HG02642 (cell line): ENCODE measurements around the gene GINM1.

Experiments
- ATAC-seq: cut with Tn5 transposase; IDR thresholded peaks from one replicate; pipeline ENCODE4 v1.9.1; 2021; ENCODE audit warnings: mild to moderate bottlenecking; ENCODE audit not compliant: unreplicated experiment, poor library complexity

GINM1 gene, protein sequence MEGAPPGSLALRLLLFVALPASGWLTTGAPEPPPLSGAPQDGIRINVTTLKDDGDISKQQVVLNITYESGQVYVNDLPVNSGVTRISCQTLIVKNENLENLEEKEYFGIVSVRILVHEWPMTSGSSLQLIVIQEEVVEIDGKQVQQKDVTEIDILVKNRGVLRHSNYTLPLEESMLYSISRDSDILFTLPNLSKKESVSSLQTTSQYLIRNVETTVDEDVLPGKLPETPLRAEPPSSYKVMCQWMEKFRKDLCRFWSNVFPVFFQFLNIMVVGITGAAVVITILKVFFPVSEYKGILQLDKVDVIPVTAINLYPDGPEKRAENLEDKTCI

DNA sequence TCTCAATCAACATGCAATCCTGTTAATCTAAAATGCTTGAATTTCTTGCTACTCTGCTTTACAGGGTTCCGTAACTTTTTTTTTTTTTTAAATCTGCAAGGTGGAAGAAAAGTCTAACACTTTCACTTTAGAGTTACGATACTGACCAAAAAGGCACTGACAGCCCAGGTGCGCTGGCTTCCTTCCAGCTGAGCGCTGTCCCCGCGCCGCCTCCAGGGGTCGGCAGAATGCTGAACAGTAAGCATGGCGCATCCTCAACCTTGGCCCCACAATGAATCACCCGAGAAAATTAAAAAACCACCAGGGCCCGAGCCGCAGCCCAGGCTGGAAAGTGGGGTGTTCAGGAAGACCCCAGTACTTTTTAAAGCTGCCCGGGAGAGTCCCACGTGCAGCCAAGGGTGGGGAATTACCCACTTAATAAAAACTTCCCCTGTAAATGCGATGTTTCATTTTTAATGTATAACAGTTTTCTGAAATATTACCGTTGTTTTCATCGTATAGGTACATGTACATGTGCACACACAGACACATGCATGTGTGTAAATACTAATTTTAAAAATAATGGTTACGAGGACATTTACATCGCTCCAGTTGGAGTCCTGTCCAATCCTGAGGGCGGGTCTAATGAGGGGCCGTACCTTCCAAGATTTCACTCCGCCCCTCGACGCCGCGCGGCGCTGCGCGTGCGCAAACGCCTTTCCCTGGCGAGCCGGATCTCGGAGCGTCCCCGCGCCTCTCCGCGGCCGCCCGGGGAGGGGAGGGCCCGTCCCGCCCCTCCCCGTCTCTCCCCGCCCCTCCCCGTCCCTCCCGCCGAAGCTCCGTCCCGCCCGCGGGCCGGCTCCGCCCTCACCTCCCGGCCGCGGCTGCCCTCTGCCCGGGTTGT, at the start of gene GINM1:
Gene GINM1 (plus strand): TSS at position 849 of the 883 bp plus-strand sequence. CDS start 40 bp downstream, outside the sequence.
- ATAC-seq, result peak; percentile 87

DNA sequence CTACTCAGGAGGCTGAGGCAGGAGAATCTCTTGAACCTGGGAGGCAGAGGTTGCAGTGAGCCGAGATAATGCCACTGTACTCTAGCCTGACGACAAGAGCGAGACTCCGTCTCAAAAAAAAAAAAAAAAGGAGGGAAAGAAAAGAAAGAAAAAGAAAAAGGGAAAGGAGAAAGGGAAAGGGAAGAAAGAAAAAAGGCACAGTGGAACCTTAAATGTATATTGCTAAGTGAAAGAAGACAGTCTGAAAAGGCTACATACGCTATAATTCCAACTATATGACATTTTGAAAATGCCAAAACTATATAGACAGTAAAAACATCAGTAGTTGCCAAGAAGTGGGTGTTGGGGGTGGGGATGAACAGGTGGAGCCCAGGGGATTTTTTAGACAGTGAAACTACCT, 36.5 kb upstream of the GINM1 start:
- no peak for ATAC-seq

DNA sequence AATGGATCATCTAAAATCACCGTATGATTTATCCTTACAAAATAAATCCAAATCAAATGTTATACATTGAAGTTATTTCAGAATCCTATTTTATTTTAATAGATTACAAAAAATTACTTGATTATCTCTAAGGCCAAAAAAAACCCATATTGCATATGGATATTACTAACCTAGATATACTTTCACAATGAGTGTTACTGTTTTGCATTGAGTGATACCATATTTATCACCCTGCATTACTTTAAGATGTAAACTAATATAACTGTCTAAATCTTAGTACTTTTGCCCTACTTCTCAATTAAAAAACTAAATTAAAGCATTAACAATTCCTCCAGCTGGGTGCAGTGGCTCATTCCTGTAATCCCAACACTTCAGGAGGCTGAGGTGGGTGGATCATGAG, 31.4 kb upstream of the GINM1 start:
- ATAC-seq, result no peak

DNA sequence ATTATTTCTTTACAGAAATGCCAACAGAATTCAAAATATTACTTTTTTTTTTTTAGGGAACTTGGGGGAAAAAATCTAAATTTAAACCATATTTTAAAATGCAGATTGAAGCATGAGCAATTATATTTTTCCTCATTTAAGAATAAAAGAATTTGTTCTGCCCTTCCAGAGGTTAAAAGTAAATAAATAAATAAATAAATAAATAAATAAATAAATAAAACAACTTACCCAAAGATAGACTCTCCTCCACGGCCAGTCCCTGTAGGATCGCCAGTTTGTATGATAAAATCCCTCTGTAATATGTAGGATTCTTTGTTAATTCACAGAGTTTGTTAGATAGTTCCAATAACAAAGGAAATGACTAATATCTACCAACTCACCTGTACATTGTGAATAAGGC, 25.0 kb upstream of the GINM1 start:
- ATAC-seq, result no peak

DNA sequence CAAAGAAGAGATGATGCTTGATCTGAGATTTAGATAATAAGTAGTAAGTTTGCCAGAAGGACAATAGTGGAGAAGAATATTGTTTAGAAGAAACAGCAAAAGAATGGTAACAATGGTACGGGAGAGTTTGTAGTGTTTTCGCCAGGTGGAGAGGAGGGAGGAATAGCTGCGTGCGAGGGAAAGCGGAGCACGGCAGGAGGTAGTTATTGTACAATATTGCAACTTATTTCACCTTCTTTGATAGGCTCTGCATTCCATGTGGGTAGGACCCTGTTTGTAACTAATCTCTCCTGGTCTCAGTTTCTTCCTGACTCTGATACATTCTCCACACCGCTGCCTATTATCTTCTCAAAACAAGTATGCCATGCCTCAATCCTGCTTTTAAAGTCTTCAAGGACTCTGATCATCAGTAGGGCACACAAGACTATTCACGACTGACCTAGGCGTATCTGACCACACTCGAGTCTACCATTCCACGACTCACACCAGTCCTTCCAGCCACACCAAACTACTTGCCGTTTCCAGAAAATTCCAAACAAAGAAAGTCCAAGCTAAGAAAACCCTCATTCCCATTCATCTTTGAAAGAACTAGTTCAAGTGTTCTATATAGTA, 21.4 kb upstream of the GINM1 start:
- no peak for ATAC-seq

DNA sequence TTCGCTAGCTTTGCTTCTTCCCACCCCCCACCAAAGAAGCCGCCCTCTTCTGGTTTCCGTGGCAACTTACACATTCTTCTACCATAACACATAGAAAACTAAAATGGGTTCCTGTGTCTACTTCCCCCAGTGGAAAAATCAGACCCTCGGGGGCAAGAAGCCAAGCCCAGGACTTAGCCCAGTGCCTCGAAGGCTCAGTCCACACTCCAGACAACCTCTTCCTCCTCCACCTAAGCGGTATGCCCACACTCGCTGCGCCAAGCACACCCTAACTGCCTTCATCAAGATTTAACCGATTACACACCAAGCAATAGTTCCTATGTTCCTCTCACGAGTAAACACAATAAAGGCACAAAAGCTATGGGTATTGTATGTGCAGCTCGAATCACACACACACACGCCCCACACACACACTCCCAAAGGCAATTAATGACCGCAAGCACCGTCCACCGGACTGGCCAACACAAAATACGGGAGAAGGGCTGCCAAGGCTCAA, 20.9 kb upstream of the GINM1 start:
- ATAC-seq, result peak; percentile 20

DNA sequence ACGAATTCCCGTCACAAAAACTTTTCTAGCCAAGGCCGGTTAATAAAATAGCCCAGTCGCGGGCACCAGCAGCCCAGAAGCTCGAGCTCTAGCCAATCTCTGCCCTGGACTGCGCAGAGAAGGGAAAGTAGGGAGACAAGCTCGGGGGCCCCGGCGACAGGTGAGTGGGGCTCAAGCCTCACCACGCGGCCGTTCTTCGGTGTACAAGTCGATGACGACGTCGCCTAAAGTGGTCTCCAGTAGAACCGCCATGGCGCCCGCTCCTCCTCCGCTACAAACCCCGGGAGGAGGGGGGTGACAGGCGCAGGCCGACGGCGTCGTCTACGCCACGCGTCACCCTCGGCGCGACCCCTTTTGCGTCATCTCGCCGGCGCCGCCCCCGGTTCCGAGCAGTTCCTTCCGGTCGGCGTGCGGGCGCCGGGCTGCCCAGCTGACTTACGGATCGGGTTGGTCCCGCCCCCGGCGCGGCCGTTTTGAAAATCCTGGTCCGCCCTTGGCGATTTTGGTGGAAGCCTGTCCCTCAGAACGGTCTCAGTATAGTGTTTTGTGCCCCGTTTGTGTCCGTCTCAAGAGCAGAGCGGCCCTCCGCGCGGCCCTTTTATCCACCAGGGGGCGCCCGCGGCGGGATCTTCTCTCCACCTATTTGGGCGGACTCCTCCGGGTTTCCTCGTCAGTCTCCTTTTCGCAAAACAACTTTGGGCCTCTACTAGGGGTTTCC, 20.3 kb upstream of the GINM1 start, which contains the start of gene PPIL4:
Gene PPIL4 (minus strand): TSS at position 290 of the 718 bp plus-strand sequence. CDS start 38 bp downstream, at position 252.
- peak; percentile 92 for ATAC-seq

DNA sequence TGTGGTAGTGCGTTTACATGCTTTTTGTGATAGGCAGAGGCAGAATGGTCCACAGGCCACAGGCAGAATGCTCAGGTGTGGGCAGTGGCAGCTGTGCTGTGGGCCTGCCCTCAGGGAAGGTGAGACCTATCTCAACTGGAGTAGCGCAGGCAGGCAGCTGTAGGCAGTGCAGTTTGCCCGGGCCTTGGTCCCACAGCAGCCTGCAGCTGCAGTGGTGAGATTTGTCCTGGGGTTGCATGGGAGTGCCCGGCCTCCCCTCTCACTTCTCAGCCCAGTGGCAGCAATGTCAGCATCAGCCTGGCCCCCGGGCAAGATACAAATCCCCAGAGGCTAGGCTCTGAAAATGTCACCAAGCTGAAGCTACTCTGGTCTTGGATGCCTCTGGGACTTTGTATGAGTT, 14.3 kb upstream of the GINM1 start:
- no peak for ATAC-seq

DNA sequence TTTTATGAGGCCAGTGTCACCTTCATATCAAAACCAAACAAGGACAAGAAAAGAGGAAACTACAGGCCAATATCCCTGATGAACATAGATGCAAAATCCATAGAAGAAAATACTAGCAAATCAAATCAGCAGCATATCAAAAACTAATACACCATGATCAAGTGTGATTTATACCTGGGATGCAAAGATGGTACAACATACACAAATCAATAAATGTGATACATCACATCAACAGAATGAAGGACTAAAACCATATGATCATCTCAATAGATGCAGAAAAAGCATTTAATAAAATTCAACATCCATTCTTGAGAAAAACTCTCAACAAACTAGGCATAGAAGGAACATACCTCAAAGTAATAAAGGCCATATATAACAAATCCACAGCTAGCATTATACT, 8.1 kb upstream of the GINM1 start:
- ATAC-seq, result no peak

DNA sequence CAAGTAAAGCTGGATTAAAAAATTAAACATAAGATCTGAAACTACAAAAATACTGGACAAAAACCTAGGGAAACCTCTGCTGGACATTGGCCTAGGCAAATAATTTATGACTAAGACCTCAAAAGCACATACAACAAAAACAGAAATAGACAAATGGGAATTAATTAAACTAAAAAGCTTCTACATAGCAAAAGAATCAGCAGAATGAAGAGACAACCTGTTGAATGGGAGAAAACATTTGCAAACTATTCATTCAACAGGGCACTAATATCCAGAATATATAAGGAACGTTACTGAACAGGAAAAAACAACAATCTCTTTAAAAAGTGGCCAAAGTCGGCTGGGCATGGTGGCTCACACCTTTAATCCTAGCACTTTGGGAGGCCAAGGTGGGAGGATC, 6.8 kb upstream of the GINM1 start:
- no peak for ATAC-seq

DNA sequence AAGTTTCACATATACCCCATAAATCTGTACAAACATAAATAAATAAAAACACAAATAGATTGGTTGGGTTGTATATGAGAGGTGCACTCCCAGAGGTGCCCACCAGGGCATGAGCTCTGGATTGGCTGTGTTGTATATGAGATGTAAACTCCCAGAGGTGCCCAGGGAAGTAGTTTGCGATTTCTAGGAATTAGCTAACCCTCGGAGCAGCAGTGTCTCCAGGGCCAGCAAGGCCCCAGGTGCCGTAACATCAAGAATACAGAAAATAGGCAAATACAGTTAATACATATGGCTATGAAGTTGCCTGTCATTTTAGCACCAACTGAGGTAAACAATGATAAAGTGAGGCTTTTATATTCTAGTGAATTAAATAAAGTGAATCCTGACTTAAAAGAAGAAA, 5.4 kb upstream of the GINM1 start:
- no peak for ATAC-seq

DNA sequence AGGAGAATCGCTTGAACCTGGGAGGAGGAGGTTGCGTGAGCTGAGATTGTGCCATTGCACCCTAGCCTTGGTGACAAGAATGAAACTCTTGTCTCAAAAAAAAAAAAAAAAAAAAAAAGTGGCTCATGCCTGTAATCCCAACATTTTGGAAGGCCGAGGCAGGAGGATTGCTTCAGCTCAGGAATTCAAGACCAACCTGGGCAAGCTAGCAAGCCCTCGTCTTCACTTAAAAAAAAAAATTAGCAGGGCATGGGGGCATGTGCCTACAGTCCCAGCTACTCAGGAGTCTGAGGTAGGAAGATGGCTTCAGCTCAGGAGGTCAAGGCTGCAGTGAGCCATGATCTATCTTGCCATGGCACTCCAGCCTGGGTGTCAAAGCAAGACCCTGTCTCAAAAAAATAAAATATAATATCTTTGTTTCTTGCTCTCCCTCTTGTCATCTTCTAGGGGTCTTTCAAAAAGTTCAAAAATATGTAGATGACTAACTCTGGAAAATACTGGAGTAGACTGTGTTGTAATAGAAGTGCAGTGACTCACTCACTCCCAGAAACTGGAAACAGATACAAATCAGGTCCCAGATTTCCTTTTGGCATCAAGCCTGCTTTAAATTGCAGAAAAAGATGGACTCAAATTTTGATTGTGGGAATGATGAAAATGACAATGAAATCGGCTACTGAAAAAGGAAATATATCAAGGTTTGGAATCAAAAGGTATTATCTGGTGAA, 2.8 kb upstream of the GINM1 start:
- ATAC-seq, result no peak

DNA sequence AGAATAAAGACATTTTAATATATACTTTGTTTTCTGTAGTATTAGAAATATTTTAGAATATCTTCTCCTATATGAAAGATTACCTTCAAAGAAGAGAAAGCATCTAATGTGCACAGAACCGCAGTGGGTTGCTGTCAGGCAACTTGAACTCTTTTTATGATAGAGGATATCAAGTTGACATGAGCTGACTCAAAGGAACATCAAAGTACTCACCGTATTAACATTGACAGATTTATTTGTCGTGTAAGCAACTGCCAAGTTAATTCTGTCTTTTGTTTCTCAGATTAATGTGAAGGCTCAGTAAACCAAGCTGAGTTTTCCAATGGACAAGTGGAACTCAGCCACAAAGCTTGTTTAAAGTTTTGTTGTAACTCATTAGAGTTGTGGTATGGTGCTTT, 2.2 kb upstream of the GINM1 start:
- ATAC-seq, result no peak

DNA sequence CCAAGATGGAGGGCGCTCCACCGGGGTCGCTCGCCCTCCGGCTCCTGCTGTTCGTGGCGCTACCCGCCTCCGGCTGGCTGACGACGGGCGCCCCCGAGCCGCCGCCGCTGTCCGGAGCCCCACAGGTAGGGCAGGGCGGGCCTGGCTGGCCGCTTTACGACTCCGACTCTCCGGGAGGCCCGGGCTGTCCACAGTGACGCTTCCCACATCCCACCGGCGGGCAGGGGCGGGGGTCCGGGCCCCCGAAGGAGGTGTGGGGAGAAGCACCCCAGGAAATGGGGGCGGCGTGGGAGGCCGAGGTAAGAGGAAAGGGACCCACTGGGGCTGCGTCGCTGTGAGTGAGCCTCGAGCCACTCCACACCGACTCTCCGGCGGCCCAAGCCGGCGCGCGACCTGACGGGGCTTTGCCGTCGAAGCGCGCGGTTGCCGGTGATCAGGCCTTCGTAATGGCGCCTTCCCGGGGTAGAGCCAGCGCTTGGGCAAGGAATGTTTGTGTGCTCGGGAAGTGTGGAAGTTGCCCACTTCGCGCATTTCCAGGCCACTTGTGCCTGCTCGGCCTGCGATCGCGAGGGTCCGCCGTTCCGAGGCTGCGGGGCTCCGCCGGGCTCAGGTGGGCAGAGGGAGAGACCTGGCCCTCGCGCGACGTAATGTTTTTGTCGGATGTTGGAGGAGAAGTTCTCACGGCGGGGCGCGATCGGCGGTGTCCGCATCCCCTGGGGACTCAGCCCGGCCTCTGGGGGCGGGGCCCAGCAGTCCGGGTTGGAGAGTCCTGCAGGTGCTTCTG, 427 bp downstream of the GINM1 start:
- ATAC-seq, result peak; percentile 25

DNA sequence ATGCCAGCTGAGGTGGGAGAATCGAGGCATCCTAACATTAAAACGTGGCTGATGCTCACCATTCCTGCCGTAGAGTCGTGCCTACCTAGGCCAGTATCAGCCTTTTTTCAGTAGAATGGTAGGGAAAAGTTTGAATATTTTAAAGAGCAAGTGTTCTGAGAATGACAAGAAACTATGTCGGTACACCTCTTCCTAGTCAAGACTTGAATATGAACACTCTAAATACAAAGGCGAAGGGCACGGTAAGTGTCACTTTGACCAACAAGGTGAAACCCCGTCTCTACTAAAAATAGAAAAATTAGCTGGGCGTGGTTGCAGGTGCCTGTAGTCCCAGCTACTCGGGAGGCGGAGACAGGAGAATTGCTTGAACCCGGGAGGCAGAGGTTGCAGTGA, 1.0 kb downstream of the GINM1 start:
- ATAC-seq, result no peak

DNA sequence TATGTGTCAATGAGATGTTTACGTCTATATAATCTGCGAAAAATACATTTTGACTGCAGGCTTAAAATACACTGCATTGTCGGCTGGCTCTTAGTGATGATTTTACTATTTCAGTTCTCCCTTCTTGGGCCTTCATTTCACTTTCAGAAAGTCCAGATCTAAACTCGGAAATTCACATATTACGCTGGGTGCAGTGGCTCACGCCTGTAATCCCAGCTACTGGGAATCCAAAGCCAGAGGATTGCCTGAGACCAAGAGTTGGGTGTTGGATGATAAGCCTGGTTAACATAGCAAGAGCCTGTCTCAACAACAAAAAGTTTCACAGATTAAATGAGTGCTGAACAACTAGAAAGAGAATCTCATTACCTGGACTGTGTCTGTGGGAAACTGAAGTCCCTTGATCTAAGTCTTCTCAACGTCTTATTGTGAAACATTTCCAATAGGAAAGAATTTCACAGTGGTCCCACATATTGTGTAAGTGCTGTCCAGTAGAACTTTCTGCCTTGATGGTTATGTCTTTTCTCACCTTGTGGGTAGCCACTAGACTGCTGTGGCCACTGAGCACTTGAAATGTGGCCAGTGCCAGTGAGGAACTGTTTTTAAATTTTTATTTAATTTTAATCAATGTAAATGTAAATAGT, 1.9 kb downstream of the GINM1 start:
- ATAC-seq, result no peak

DNA sequence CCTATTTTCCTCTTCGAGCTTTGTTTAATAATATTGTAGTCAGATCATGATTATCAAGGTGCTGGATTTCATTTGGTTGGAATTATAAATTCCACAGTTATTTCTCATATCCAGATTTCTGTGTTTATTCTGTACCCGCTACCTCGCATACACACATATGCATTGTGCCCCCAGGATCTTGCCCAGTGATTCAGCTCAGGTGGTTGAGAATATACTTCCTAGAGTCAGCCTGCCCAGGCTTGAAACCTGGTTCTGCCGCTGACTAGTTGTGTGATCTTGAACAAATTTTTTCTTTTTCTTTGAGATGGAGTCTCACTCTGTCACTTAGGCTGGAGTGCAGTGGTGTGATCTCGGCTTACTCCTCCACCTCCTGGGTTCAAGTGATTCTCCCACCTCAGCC, 14.7 kb downstream of the GINM1 start:
- no peak for ATAC-seq

DNA sequence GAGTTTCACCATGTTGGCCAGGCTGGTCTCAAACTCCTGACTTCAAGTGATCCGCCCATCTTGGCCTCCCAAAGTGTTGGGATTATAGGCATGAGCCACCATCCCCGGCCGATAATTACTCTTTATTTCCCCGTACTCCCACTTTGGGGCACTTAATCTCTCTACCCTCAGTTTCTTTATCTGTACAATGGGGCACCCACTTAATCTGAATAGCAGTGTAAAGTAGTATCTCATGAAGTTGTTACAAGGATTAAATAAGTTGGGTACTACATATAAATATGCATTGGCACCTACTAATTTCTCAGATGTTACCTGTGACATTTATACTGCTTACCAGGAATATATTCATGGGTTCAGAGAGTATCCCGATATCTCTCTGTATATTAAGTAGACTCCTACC, 15.2 kb downstream of the GINM1 start:
- ATAC-seq, result no peak
